ENCODE data around the gene C22orf23. TPM values are rescaled to one million over a fixed set of nuclear protein-coding genes. Genes with fewer than 3 reads are reported as not detected.
"Not testable (repeated sequence)": the region's sequence is repeated elsewhere in the genome, so short reads cannot be mapped to it uniquely, and the experiment has no call there.

C22orf23 gene
- total and polyA plus RNA-seq, 4 donors = 0.18 TPM; not detected in 3

- DNase-seq (no peak), ATAC-seq (ENCODE audit: low FRiP score) (no peak)
- no peak overlapping the region for H3K4me3 ChIP-seq (ENCODE audit: low read length in 2 of 2)
- H3K9me3 ChIP-seq (ENCODE audit: control insufficient read depth, low read length) = no peaks in the 10 kb centered on the region
- WGBS, 2 donors = 46 to 47% methylated on average over 8 of the region's 8 CpGs
- no peaks in the 10 kb centered on the region for H3K27me3 ChIP-seq (ENCODE audit: control insufficient read depth in 1 of 2, insufficient read depth in 2 of 2, low read length in 1 of 2)
- H3K27ac ChIP-seq (ENCODE audit: low read depth in 1 of 2, low read length in 2 of 2) = no peak overlapping the region
- no peaks in the 10 kb centered on the region for H3K36me3 ChIP-seq (ENCODE audit: control insufficient read depth in 1 of 2, insufficient read depth in 2 of 2, low read length in 1 of 2)
- intact Hi-C loops (cut with DNase I) = loop anchor here in 1 of 2 donors (5.0 kb wide), 1 partner anchor 144 kb away; the partner anchor contains the start of gene GCAT
- H3K4me1 ChIP-seq (ENCODE audit: control insufficient read depth in 1 of 2, insufficient read depth in 2 of 2, low read length in 2 of 2) = peaks cover 0 to 2% of the 10 kb centered on the region in 2 donors
Observed at GRCh38 chr22:37951305-37951704, 2.1 kb downstream of the C22orf23 start.

- WGBS, 2 donors = 93 to 94% methylated on average over 14 of the region's 14 CpGs
- DNase-seq; H3K27me3 ChIP-seq (ENCODE audit: control insufficient read depth in 1 of 2, insufficient read depth in 2 of 2, low read length in 1 of 2); H3K4me1 ChIP-seq (ENCODE audit: control insufficient read depth in 1 of 2, insufficient read depth in 2 of 2, low read length in 2 of 2); H3K27ac ChIP-seq (ENCODE audit: low read depth in 1 of 2, low read length in 2 of 2); H3K9me3 ChIP-seq (ENCODE audit: control insufficient read depth, low read length); intact Hi-C loops (cut with DNase I); H3K4me3 ChIP-seq (ENCODE audit: low read length in 2 of 2); ATAC-seq (ENCODE audit: low FRiP score); H3K36me3 ChIP-seq (ENCODE audit: control insufficient read depth in 1 of 2, insufficient read depth in 2 of 2, low read length in 1 of 2): not testable (repeated sequence)
Observed at GRCh38 chr22:37947142-37947795, 6.1 kb downstream of the C22orf23 start.

DNA sequence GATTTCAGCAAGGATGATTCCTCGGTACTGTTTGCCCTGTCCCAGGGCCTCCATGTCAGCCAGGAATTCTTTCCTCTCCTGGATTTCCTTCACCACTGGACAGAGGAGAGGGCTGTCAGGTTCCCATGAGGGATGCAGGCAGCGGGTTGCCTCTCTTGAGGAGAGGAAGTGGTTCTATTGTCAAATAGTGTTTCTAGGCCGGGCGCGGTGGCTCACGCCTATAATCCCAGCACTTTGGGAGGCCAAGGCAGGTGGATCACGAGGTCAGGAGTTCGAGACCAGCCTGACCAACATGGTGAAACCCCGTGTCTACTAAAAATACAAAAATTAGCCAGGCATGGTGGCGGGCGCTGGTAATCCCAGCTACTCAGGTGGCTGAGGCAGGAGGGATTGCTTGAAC is 9.0 kb downstream of the C22orf23 start:
- intact Hi-C loops (cut with DNase I); H3K9me3 ChIP-seq (ENCODE audit: control insufficient read depth, low read length); H3K27me3 ChIP-seq (ENCODE audit: control insufficient read depth in 1 of 2, insufficient read depth in 2 of 2, low read length in 1 of 2); H3K4me1 ChIP-seq (ENCODE audit: control insufficient read depth in 1 of 2, insufficient read depth in 2 of 2, low read length in 2 of 2); ATAC-seq (ENCODE audit: low FRiP score); H3K4me3 ChIP-seq (ENCODE audit: low read length in 2 of 2); H3K36me3 ChIP-seq (ENCODE audit: control insufficient read depth in 1 of 2, insufficient read depth in 2 of 2, low read length in 1 of 2); DNase-seq; H3K27ac ChIP-seq (ENCODE audit: low read depth in 1 of 2, low read length in 2 of 2): not testable (repeated sequence)
- WGBS, 2 donors = 94% methylated on average over 11 of the region's 11 CpGs

DNA sequence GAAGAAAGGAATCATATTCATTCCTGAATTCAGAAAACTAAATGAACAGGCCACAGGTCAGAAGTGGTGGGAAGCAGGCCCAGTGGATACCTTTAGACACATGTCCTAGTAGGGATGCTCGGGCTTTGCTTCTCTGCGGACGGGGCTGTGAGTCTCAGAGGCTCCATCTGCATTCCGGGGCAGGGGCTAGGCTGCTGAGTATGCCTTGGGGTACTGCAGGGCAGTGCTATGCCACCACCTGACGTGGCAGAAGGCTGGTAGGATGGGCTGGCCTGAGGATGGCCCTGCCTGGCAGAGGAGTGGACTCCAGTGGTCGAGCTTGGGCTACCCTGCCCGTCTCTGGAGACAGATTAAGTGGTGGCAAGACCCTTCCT is 9.6 kb downstream of the C22orf23 start:
- intact Hi-C loops (cut with DNase I) = no loop called here
- H3K27me3 ChIP-seq (ENCODE audit: control insufficient read depth in 1 of 2, insufficient read depth in 2 of 2, low read length in 1 of 2) = no peaks in the 10 kb centered on the region
- WGBS, 2 donors = 91 to 94% methylated on average over 7 of the region's 7 CpGs
- H3K4me1 ChIP-seq (ENCODE audit: control insufficient read depth in 1 of 2, insufficient read depth in 2 of 2, low read length in 2 of 2) = no peaks in the 10 kb centered on the region
- H3K27ac ChIP-seq (ENCODE audit: low read depth in 1 of 2, low read length in 2 of 2) = no peak overlapping the region
- H3K4me3 ChIP-seq (ENCODE audit: low read length in 2 of 2) = no peak overlapping the region
- H3K9me3 ChIP-seq (ENCODE audit: control insufficient read depth, low read length) = no peaks in the 10 kb centered on the region
- ATAC-seq (ENCODE audit: low FRiP score) = no peak
- no peaks in the 10 kb centered on the region for H3K36me3 ChIP-seq (ENCODE audit: control insufficient read depth in 1 of 2, insufficient read depth in 2 of 2, low read length in 1 of 2)
- no peak for DNase-seq

DNA sequence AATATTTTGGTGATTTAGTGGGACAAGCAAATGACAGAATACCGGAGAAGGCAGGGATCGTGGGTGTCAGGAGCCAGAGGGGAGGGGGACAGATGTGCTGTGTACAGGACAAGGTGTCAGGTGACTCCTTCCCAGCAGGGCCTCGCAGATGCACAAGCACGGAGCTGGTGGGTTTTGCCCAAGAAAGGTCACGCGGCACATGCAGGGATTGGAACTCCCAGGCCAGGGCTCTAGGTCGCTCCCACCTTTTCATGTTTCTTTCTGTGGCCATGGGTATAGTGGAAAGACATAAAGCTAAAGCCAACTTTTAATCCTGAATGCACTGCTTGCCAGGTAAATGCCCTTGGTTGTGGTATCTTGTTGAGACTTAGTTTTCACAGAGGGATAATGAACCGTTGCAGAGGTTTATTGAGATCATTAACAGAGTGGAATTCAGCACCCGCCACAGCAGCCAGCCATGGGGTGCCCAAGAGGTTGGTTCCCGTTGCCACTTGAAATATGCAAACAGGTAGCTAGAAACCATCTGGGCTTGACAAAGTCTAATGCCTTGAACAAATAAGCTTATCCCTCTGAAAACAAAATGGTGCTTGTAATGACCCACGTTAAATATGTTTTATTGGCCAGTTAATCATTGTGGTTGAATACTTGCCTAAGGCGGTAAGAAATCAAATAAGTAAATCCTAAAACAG is 10.1 kb downstream of the C22orf23 start:
- H3K36me3 ChIP-seq (ENCODE audit: control insufficient read depth in 1 of 2, insufficient read depth in 2 of 2, low read length in 1 of 2) = no peaks in the 10 kb centered on the region

DNA sequence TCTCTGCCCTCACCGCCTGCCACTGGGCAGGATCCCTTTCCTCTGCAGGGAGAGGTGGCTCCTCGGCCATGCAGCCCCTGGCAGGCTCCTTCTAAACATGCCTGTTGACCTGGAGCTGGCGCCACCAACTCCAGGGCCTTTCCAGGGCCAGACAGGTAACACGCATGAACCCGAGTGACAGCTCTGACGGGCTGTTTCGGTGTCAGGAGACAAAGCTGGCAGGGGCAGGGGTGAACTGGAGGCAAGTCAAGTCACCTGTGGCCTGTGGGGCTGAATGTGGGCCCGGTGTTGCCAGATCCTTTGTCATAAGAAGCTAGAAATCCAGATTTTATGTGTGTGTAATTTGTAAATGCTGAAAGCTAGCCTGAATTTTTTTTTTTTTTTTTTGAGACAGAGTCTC is 11.3 kb downstream of the C22orf23 start:
- ATAC-seq (ENCODE audit: low FRiP score) (no peak), DNase-seq (no peak)
- Histone ChIP-seq H3K9me3 (ENCODE audit: control insufficient read depth, low read length) (no peaks in the 10 kb centered on the region), H3K4me3 (ENCODE audit: low read length in 2 of 2) (no peak overlapping the region), H3K4me1 (ENCODE audit: control insufficient read depth in 1 of 2, insufficient read depth in 2 of 2, low read length in 2 of 2) (no peaks in the 10 kb centered on the region), H3K27me3 (ENCODE audit: control insufficient read depth in 1 of 2, insufficient read depth in 2 of 2, low read length in 1 of 2) (no peaks in the 10 kb centered on the region), H3K27ac (ENCODE audit: low read depth in 1 of 2, low read length in 2 of 2) (no peak overlapping the region), H3K36me3 (ENCODE audit: control insufficient read depth in 1 of 2, insufficient read depth in 2 of 2, low read length in 1 of 2) (peaks cover 0 to 3% of the 10 kb centered on the region in 2 donors)
- intact Hi-C loops (cut with DNase I) = no loop called here
- 95% methylated on average over 8 of the region's 8 CpGs for WGBS, 2 donors

More for the DNA sequence above, 10.1 kb downstream of the C22orf23 start:
- DNase-seq (no peak), ATAC-seq (ENCODE audit: low FRiP score) (no peak)
- Histone ChIP-seq H3K4me1 (ENCODE audit: control insufficient read depth in 1 of 2, insufficient read depth in 2 of 2, low read length in 2 of 2) (no peaks in the 10 kb centered on the region), H3K9me3 (ENCODE audit: control insufficient read depth, low read length) (no peaks in the 10 kb centered on the region), H3K4me3 (ENCODE audit: low read length in 2 of 2) (no peak overlapping the region), H3K27me3 (ENCODE audit: control insufficient read depth in 1 of 2, insufficient read depth in 2 of 2, low read length in 1 of 2) (no peaks in the 10 kb centered on the region), H3K27ac (ENCODE audit: low read depth in 1 of 2, low read length in 2 of 2) (no peak overlapping the region)
- WGBS, 2 donors = 88 to 89% methylated on average over 12 of the region's 12 CpGs
- intact Hi-C loops (cut with DNase I) = no loop called here

- intact Hi-C loops (cut with DNase I) = no loop called here
- peak; percentile 14 for ATAC-seq (ENCODE audit: low FRiP score)
- Histone ChIP-seq H3K27ac (ENCODE audit: low read depth in 1 of 2, low read length in 2 of 2) (no peak overlapping the region), H3K9me3 (ENCODE audit: control insufficient read depth, low read length) (no peaks in the 10 kb centered on the region), H3K36me3 (ENCODE audit: control insufficient read depth in 1 of 2, insufficient read depth in 2 of 2, low read length in 1 of 2) (peaks cover 0 to 3% of the 10 kb centered on the region in 2 donors), H3K27me3 (ENCODE audit: control insufficient read depth in 1 of 2, insufficient read depth in 2 of 2, low read length in 1 of 2) (no peaks in the 10 kb centered on the region), H3K4me1 (ENCODE audit: control insufficient read depth in 1 of 2, insufficient read depth in 2 of 2, low read length in 2 of 2) (no peaks in the 10 kb centered on the region), H3K4me3 (ENCODE audit: low read length in 2 of 2) (no peak overlapping the region)
- WGBS, 2 donors = 80 to 83% methylated on average over 12 of the region's 12 CpGs
- no peak for DNase-seq
Observed at GRCh38 chr22:37940698-37941376, 12.6 kb downstream of the C22orf23 start.

- WGBS, 2 donors = 1 to 3% methylated on average over 13 of the region's 13 CpGs
- H3K27me3 ChIP-seq (ENCODE audit: control insufficient read depth in 1 of 2, insufficient read depth in 2 of 2, low read length in 1 of 2) = no peaks in the 10 kb centered on the region
- peak overlapping the region in 1 of 2 donors; percentile 60 for H3K27ac ChIP-seq (ENCODE audit: low read depth in 1 of 2, low read length in 2 of 2)
- H3K9me3 ChIP-seq (ENCODE audit: control insufficient read depth, low read length) = no peaks in the 10 kb centered on the region
- no peaks in the 10 kb centered on the region for H3K4me1 ChIP-seq (ENCODE audit: control insufficient read depth in 1 of 2, insufficient read depth in 2 of 2, low read length in 2 of 2)
- peak; percentile 92 to 98 for DNase-seq
- H3K4me3 ChIP-seq (ENCODE audit: low read length in 2 of 2) = no peak overlapping the region
- intact Hi-C loops (cut with DNase I) = loop anchor here (5.0 to 10.0 kb wide), 4 partner anchors 42 to 119 kb away; partner anchors contain the start of gene GALR3 (in 1 of the 2)
- peak; percentile 96 for ATAC-seq (ENCODE audit: low FRiP score)
- peaks cover 0 to 3% of the 10 kb centered on the region in 2 donors for H3K36me3 ChIP-seq (ENCODE audit: control insufficient read depth in 1 of 2, insufficient read depth in 2 of 2, low read length in 1 of 2)
Observed at GRCh38 chr22:37933711-37934376, 19.6 kb downstream of the C22orf23 start.
